ENCODE results near the gene NUDT22. TPM values are rescaled to one million over a fixed set of nuclear protein-coding genes. Genes with fewer than 3 reads are reported as not detected.

Gene NUDT22
- polyA plus RNA-seq, 3 donors from 2014 or later = 64.9 to 95.4 (median 74.9) TPM

GRCh38 chr11:64263947-64264317, 37.9 kb downstream of the NUDT22 start:
- no peak for DNase-seq
- Mint-ChIP-seq H3K27ac (no peak overlapping the region), H3K4me1 (peaks cover 16 to 18% of the 10 kb centered on the region in 2 donors)

DNA sequence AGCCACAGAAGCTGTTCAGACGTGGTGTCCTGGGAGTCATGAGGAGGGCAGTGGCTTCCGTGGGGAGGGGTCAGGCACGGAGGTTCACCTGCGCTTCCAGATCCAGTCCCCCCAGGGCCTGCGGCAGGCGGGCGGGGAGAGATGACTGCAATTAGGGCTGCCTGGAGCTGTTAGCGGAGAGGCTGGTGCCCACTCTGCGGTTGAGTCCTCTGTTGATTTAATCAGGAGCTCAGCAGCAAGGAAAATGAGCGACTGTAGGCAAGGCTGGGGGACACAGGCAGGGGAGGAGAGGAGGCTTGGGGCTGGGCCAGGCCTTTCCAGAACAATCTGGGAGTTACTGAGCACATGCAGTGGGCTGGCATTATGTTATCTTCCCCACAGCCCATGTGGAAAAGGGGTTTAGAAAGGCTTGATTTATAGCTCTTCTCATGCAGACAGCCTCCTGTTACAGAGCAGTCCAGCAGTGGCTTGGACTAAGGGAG, 38.3 kb downstream of the NUDT22 start:
- Mint-ChIP-seq H3K4me1 (peaks cover 19% of the 10 kb centered on the region in 2 donors), H3K27ac (peak overlapping the region in 1 of 6 donors; percentile 7), H3K36me3 (peaks cover 0 to 7% (median 3%) of the 10 kb centered on the region in 3 donors), H3K27me3 (ENCODE audit: low read depth in 3 of 3) (peaks cover 0 to 10% (median 2%) of the 10 kb centered on the region in 3 donors), H3K4me3 (no peak overlapping the region), H3K9me3 (no peaks in the 10 kb centered on the region)
- no peak for DNase-seq

More at GRCh38 chr11:64263947-64264317, 37.9 kb downstream of the NUDT22 start:
- H3K27me3 Mint-ChIP-seq (ENCODE audit: low read depth in 3 of 3) = peaks cover 0 to 10% (median 5%) of the 10 kb centered on the region in 3 donors
- peaks cover 0 to 9% (median 4%) of the 10 kb centered on the region in 3 donors for H3K36me3 Mint-ChIP-seq
- no peaks in the 10 kb centered on the region for H3K9me3 Mint-ChIP-seq
- H3K4me3 Mint-ChIP-seq = no peak overlapping the region

DNA sequence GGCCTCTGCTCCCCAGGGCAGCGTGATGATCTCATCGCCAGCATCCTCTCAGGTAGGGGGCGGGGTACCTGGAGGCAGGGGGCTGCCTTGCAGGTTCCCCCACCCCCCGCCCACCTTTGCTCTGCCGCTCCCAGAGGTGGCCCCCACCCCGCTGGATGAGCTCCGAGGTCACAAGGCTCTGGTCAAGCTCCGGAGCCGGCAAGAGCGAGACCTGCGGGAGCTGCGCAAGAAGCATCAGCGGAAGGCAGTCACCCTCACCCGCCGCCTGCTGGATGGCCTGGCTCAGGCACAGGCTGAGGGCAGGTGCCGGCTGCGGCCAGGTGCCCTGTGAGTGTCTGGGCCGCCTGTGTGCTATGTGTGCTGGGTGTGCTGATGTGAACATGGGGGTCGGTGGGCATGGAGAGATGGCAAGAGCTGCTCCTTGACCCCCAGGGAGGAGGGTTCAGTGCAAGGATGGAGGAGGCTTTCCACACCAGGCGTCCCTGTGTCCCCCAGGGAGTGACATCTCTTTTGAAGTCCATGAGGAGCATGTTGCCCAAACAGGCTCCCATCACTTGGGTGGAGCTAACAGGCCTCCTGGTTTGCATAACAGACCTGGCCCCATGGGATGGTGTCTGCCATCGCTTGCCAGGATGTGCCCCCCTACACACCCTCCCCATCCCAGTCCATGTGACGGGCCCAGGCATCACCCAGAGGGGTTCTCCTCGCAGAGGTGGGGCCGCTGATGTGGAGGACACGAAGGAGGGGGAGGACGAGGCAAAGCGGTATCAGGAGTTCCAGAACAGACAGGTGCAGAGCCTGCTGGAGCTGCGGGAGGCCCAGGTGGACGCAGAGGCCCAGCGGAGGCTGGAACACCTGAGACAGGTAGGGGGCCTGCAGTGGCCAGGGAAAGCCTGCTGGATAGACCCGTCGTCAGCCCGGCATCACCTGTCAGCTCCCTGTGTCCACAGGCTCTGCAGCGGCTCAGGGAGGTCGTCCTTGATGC, 39.4 kb downstream of the NUDT22 start:
- Mint-ChIP-seq H3K4me1 (peaks cover 23 to 25% of the 10 kb centered on the region in 2 donors), H3K4me3 (no peak overlapping the region), H3K27me3 (ENCODE audit: low read depth in 3 of 3) (peaks cover 10 to 19% (median 10%) of the 10 kb centered on the region in 3 donors), H3K27ac (no peak overlapping the region), H3K36me3 (peaks cover 0 to 3% (median 0%) of the 10 kb centered on the region in 3 donors), H3K9me3 (no peaks in the 10 kb centered on the region)
- no peak for DNase-seq

- Mint-ChIP-seq H3K4me1 (peaks cover 26 to 29% of the 10 kb centered on the region in 2 donors), H3K27ac (peak overlapping the region in 2 of 6 donors; percentile 13 to 73), H3K27me3 (ENCODE audit: low read depth in 3 of 3) (peaks cover 17 to 28% (median 19%) of the 10 kb centered on the region in 3 donors), H3K9me3 (no peaks in the 10 kb centered on the region), H3K4me3 (peak overlapping the region in 1 of 5 donors; percentile 12), H3K36me3 (peaks cover 0 to 3% (median 0%) of the 10 kb centered on the region in 3 donors)
- no peak for DNase-seq
Observed at GRCh38 chr11:64266339-64266738, 40.3 kb downstream of the NUDT22 start.

GRCh38 chr11:64267207-64267945, 41.3 kb downstream of the NUDT22 start:
- DNase-seq = no peak
- H3K36me3 Mint-ChIP-seq = peaks cover 0 to 3% (median 0%) of the 10 kb centered on the region in 3 donors
- peak overlapping the region; percentile 91 to 100 (median 98) for H3K27ac Mint-ChIP-seq
- H3K9me3 Mint-ChIP-seq = no peaks in the 10 kb centered on the region
- peaks cover 33 to 35% of the 10 kb centered on the region in 2 donors for H3K4me1 Mint-ChIP-seq
- peaks cover 18 to 32% (median 20%) of the 10 kb centered on the region in 3 donors for H3K27me3 Mint-ChIP-seq (ENCODE audit: low read depth in 3 of 3)
- peak overlapping the region; percentile 29 to 96 (median 91) for H3K4me3 Mint-ChIP-seq

DNA sequence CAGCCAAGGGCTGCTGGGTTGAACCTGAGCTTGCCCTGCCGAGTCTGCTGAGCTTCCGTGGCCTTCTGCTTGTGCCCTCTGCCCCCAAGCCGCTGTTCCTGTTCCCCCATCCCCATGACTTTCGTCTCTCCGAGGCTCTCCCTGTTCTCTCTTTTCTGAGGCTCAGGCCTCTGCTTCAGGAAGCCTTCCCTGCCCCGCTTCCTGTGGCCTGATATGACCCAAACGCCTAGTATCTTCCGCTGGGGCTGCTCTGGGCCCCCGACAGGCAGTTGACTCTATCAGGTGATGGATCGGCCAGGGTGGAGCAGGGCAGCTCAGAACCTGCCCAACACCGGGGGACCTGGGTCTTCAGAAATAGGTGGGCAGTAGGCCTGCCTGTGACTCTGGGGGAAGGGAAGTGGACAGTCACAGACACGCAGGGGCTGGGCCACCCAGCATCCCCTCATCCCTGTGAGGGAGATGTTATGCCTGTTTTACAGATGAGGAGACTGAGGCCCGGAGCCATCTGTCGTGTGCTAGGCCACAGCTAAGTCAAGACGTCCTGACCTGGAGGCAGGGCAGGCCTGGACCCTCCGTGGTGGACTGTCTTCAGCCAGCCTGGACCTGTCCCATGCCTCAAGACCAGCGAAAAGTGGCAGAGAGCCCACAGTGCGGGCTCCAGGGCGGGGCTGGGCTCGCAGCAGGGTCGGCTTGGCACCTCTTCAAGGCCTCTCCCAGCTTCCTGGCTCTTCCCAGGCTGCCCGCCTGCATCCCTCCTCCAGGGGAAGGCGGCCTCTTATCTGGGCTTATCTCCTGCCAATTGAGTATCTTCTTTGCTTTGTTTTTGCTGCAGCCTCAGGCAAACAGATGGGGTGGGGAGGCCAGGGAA, 42.2 kb downstream of the NUDT22 start:
- Mint-ChIP-seq H3K27me3 (ENCODE audit: low read depth in 3 of 3) (peaks cover 18 to 32% (median 20%) of the 10 kb centered on the region in 3 donors), H3K4me3 (peak overlapping the region; percentile 91 to 99 (median 93)), H3K4me1 (peaks cover 33 to 35% of the 10 kb centered on the region in 2 donors), H3K9me3 (no peaks in the 10 kb centered on the region), H3K36me3 (no peaks in the 10 kb centered on the region), H3K27ac (peak overlapping the region; percentile 91 to 100 (median 98))
- DNase-seq = peak in 2 of 3 donors; percentile 30 to 37

GRCh38 chr11:64268893-64269539, 42.9 kb downstream of the NUDT22 start:
- Mint-ChIP-seq H3K36me3 (no peaks in the 10 kb centered on the region), H3K4me1 (peaks cover 33 to 35% of the 10 kb centered on the region in 2 donors), H3K4me3 (peak overlapping the region; percentile 91 to 99 (median 93)), H3K27me3 (ENCODE audit: low read depth in 3 of 3) (peaks cover 18 to 32% (median 22%) of the 10 kb centered on the region in 3 donors), H3K27ac (peak overlapping the region; percentile 91 to 100 (median 98)), H3K9me3 (no peaks in the 10 kb centered on the region)
- peak in 2 of 3 donors; percentile 47 to 54 for DNase-seq

DNA sequence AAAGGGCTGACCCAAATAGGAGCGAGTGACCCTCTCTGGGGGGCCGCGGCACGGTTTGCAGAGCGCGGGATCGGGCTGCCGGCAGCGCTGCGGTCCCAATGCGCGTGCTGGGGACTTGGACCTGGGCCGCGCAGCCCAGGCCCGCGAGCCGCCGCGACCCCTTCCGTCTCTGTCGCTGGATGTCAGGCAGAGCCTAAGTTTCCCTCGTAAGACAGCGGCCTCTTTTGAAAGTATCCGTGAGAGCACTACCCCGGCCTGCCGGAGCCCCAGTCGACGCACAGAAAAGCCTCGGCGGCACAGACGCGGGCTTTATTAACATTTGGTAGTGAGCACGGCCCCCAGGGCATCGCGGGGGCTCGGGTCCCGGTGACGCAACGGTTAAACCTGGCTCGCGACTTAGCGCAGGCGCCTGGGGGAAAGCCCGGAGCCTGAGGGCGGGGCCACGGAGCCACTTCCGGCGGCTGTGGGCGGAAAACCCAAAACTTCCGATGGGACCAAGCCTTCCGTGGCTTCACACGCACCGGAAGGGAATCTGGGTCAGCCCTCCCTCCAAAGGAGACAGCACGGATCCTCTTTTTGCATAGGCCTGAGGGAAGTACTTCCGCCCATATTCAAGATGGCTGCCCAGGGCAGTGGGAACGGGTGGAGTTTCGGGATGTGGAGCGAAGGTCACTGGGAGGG, 43.6 kb downstream of the NUDT22 start:
- no peaks in the 10 kb centered on the region for H3K36me3 Mint-ChIP-seq
- H3K9me3 Mint-ChIP-seq = no peaks in the 10 kb centered on the region
- peaks cover 18 to 32% (median 22%) of the 10 kb centered on the region in 3 donors for H3K27me3 Mint-ChIP-seq (ENCODE audit: low read depth in 3 of 3)
- peak overlapping the region; percentile 91 to 100 (median 99) for H3K27ac Mint-ChIP-seq
- peaks cover 33 to 35% of the 10 kb centered on the region in 2 donors for H3K4me1 Mint-ChIP-seq
- H3K4me3 Mint-ChIP-seq = peak overlapping the region; percentile 91 to 99 (median 93)
- peak; percentile 96 to 97 (median 97) for DNase-seq

GRCh38 chr11:64275031-64275800, 49.1 kb downstream of the NUDT22 start:
- H3K36me3 Mint-ChIP-seq = peaks cover 0 to 5% (median 0%) of the 10 kb centered on the region in 3 donors
- H3K4me3 Mint-ChIP-seq = no peak overlapping the region

DNA sequence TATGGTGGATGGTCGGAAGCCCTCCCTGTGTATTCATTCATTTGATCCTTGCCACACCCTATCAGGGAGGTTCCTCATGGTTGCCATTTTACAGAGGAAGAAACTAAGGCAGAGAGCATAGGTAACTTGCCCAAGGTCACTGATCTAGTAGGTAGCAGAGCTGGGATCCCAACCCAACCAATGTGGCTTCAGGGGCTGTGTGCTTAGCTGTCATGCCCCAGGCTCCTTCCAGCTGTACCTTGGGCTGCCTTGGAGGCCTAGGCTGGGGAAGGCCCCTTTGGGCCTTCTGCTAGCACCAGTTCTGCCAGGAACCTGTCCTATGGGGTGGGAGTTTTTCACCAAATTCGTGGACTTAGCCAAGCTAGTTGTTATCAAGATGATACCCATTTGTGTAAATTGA, 49.8 kb downstream of the NUDT22 start:
- Mint-ChIP-seq H3K4me3 (no peak overlapping the region), H3K27ac (no peak overlapping the region)

More at GRCh38 chr11:64275031-64275800, 49.1 kb downstream of the NUDT22 start:
- no peak overlapping the region for H3K27ac Mint-ChIP-seq
- no peak for DNase-seq
- H3K27me3 Mint-ChIP-seq (ENCODE audit: low read depth in 3 of 3) = peaks cover 13 to 15% (median 15%) of the 10 kb centered on the region in 3 donors
- no peaks in the 10 kb centered on the region for H3K9me3 Mint-ChIP-seq
- peaks cover 13% of the 10 kb centered on the region in 2 donors for H3K4me1 Mint-ChIP-seq

More for the DNA sequence above, 49.8 kb downstream of the NUDT22 start:
- Mint-ChIP-seq H3K27me3 (ENCODE audit: low read depth in 3 of 3) (peaks cover 7 to 10% (median 8%) of the 10 kb centered on the region in 3 donors), H3K4me1 (peaks cover 7 to 9% of the 10 kb centered on the region in 2 donors), H3K9me3 (no peaks in the 10 kb centered on the region), H3K36me3 (peaks cover 0 to 5% (median 0%) of the 10 kb centered on the region in 3 donors)
- no peak for DNase-seq

Data from immature natural killer cell (primary cell).